GM12892 (cell line): ENCODE data around the gene ATXN10.

ENCODE experiments used
- POLR2A ChIP-seq: IDR thresholded peaks from 2 replicates; pipeline ENCODE4 v1.6.1; 2011; ENCODE audit warnings: low read depth, low read length, control low read depth
- POLR2AphosphoS5 ChIP-seq: IDR thresholded peaks from 2 replicates; pipeline ENCODE4 v1.6.1; 2011; ENCODE audit warnings: low read depth, low read length, control low read depth

DNA sequence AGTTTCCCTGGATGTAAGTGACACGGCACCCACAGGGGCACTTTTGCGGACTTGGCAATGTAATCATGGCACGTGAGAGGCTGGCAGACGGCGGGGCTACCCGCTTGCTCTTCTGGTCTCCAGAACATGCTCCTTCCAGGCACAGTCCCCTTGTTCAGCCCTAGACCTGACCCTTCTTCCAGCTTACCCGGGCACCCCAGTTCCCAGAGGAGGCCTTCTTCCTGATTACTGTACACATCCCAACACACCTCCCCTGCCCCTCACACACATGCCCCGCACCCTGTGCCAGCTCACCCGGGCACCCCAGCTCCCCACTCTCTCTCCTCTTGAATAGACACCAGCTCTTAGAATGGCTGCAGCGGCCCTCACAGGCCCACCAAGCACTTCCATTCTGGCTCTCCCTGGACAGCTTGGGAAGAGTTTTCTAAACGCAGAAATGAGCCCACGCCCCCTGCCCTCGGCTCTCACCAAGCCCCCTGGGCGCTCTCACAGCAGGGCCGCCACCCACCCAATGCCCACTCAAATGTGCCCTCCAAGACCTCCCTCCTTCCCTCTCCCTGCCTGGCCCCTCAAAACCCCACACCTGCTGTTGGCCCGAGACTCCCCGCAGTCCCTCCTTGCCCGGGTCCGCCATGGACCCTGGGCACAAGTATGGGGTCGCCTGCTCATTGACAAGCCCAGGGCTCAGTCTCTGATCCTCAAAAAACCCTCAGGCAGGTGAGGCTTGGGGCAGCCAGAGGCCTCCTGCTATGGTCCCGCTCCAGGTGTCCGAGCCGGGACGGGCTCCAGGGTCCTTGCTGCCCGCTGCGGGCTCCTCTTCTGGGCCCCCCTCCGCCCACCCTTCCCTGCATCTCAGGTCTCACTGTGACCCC, 216.8 kb downstream of the ATXN10 start:
- no peak for TF ChIP-seq POLR2AphosphoS5
- TF ChIP-seq POLR2A = no peak
